ENCODE measurements around the gene IL22RA1.

The IL22RA1 gene

GRCh38 chr1:24147194-24147593, 4.3 kb upstream of the IL22RA1 start:
- Histone ChIP-seq H3K4me1 (ENCODE audit: insufficient read depth, low read length, severe bottlenecking) (peaks cover 23% of the 10 kb centered on the region), H3K36me3 (ENCODE audit: insufficient read depth, low read length) (no peaks in the 10 kb centered on the region), H3K79me2 (ENCODE audit: insufficient read depth, low read length) (no peaks in the 10 kb centered on the region), H3K4me2 (ENCODE audit: low read length) (no peak overlapping the region), H3K27ac (ENCODE audit: low read depth, low read length, poor library complexity, severe bottlenecking) (no peak overlapping the region), H4K20me1 (ENCODE audit: insufficient read depth, low read length) (no peaks in the 10 kb centered on the region), H3K9ac (ENCODE audit: low read length) (no peak overlapping the region), H3K9me3 (ENCODE audit: low read length) (no peaks in the 10 kb centered on the region), H2AFZ (ENCODE audit: low read length) (no peak overlapping the region), H3K4me3 (ENCODE audit: low read depth, low read length, poor library complexity, severe bottlenecking) (no peak overlapping the region), H3K27me3 (ENCODE audit: insufficient read depth, low read length) (peaks cover 6% of the 10 kb centered on the region; the same call in 1 of the 2 replicates), H3F3A (ENCODE audit: insufficient read depth, low read length) (peaks cover 3% of the 10 kb centered on the region; the same call in 1 of the 2 replicates), H3K9me2 (ENCODE audit: low read depth, low read length) (no peaks in the 10 kb centered on the region)
- no peak for TF ChIP-seq EZH2 (IDR thresholded peaks at IDR 0.05; ENCODE audit: borderline replicate concordance, low read length)
- TF ChIP-seq, protein P1, sequence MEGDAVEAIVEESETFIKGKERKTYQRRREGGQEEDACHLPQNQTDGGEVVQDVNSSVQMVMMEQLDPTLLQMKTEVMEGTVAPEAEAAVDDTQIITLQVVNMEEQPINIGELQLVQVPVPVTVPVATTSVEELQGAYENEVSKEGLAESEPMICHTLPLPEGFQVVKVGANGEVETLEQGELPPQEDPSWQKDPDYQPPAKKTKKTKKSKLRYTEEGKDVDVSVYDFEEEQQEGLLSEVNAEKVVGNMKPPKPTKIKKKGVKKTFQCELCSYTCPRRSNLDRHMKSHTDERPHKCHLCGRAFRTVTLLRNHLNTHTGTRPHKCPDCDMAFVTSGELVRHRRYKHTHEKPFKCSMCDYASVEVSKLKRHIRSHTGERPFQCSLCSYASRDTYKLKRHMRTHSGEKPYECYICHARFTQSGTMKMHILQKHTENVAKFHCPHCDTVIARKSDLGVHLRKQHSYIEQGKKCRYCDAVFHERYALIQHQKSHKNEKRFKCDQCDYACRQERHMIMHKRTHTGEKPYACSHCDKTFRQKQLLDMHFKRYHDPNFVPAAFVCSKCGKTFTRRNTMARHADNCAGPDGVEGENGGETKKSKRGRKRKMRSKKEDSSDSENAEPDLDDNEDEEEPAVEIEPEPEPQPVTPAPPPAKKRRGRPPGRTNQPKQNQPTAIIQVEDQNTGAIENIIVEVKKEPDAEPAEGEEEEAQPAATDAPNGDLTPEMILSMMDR (IDR thresholded peaks at IDR 0.05; ENCODE audit: low read length): no peak

- Histone ChIP-seq H2AFZ (ENCODE audit: low read length) (no peak overlapping the region), H3F3A (ENCODE audit: insufficient read depth, low read length) (no peaks in the 10 kb centered on the region), H3K27me3 (ENCODE audit: insufficient read depth, low read length) (peaks cover 10% of the 10 kb centered on the region; the same call in 1 of the 2 replicates), H3K9ac (ENCODE audit: low read length) (no peak overlapping the region), H3K4me1 (ENCODE audit: insufficient read depth, low read length, severe bottlenecking) (peaks cover 6% of the 10 kb centered on the region), H3K4me3 (ENCODE audit: low read depth, low read length, poor library complexity, severe bottlenecking) (no peak overlapping the region), H3K9me2 (ENCODE audit: low read depth, low read length) (no peaks in the 10 kb centered on the region), H3K27ac (ENCODE audit: low read depth, low read length, poor library complexity, severe bottlenecking) (no peak overlapping the region), H3K36me3 (ENCODE audit: insufficient read depth, low read length) (no peaks in the 10 kb centered on the region), H4K20me1 (ENCODE audit: insufficient read depth, low read length) (no peaks in the 10 kb centered on the region), H3K4me2 (ENCODE audit: low read length) (no peak overlapping the region), H3K9me3 (ENCODE audit: low read length) (no peaks in the 10 kb centered on the region), H3K79me2 (ENCODE audit: insufficient read depth, low read length) (no peaks in the 10 kb centered on the region)
- no peak for TF ChIP-seq EZH2 (IDR thresholded peaks at IDR 0.05; ENCODE audit: borderline replicate concordance, low read length)
- TF ChIP-seq, protein P1 (IDR thresholded peaks at IDR 0.05; ENCODE audit: low read length): no peak
Measured at GRCh38 chr1:24141311-24141997, 1.5 kb downstream of the IL22RA1 start.

DNA sequence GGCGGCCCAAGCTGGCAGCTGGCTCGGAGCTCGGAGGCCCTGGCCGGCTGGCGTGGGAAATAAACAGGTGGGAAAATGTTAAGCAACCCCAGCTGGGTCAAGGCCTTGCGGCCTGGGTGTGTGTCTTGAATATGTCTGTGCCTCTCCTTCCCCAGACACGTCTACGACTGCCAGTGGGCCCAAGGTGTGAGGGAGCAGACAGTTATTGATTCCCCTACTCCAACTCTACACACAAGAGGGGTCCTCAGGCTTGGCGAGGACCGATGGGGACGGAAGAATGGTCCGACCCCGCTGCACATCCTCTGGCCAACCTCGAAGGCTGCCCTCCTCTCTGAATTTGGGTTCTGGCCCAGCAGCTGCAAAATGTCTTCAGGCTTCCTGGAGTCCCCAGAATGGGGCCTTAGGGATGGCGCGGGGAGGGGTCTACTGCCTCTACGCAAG, 2.2 kb downstream of the IL22RA1 start:
- H3K27ac ChIP-seq (ENCODE audit: low read depth, low read length, poor library complexity, severe bottlenecking): no peak overlapping the region
- H3K4me3 ChIP-seq (ENCODE audit: low read depth, low read length, poor library complexity, severe bottlenecking): no peak overlapping the region
- H3K9ac ChIP-seq (ENCODE audit: low read length): no peak overlapping the region
- no peaks in the 10 kb centered on the region; the same call in 1 of the 2 replicates for H3K9me3 ChIP-seq (ENCODE audit: low read length)
- TF ChIP-seq, protein P1 (IDR thresholded peaks at IDR 0.05; ENCODE audit: low read length): no peak
- TF ChIP-seq EZH2 (IDR thresholded peaks at IDR 0.05; ENCODE audit: borderline replicate concordance, low read length): no peak
- H3K4me2 ChIP-seq (ENCODE audit: low read length): no peak overlapping the region
- no peak overlapping the region for H2AFZ ChIP-seq (ENCODE audit: low read length)
- no peaks in the 10 kb centered on the region for H3K79me2 ChIP-seq (ENCODE audit: insufficient read depth, low read length)
- no peaks in the 10 kb centered on the region for H3K9me2 ChIP-seq (ENCODE audit: low read depth, low read length)
- H4K20me1 ChIP-seq (ENCODE audit: insufficient read depth, low read length): no peaks in the 10 kb centered on the region
- no peaks in the 10 kb centered on the region for H3F3A ChIP-seq (ENCODE audit: insufficient read depth, low read length)
- no peaks in the 10 kb centered on the region for H3K36me3 ChIP-seq (ENCODE audit: insufficient read depth, low read length)
- H3K4me1 ChIP-seq (ENCODE audit: insufficient read depth, low read length, severe bottlenecking): peaks cover 6% of the 10 kb centered on the region
- peaks cover 10% of the 10 kb centered on the region for H3K27me3 ChIP-seq (ENCODE audit: insufficient read depth, low read length)
